ENCODE results near the gene TBX4.
"Not testable (repeated sequence)": the region's sequence is repeated elsewhere in the genome, so short reads cannot be mapped to it uniquely, and the experiment has no call there.

Gene TBX4

DNA sequence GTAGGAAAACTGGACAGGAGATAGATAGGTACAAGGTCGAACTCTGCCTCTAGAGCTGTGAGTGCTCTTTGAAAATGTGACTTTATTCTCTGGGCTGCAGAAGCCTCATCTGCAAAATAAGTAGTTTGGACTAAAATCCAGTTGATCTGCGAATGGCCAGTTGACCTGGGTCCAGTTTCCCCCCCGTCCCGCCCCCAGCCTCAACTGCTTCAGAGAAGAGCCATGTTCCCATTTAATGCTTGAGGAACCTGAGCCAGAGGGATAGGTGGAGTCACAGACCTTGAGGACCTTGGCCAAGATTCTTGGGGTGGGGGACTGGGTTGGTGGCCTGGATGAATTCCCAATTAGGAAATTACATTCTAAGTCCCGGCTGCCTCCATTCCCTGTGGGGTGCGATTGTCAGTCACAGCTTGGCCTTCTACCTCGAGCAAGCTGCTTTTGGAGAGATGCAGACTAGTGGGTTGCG, 38.5 kb upstream of the TBX4 start:
- DNase-seq: no peak

DNA sequence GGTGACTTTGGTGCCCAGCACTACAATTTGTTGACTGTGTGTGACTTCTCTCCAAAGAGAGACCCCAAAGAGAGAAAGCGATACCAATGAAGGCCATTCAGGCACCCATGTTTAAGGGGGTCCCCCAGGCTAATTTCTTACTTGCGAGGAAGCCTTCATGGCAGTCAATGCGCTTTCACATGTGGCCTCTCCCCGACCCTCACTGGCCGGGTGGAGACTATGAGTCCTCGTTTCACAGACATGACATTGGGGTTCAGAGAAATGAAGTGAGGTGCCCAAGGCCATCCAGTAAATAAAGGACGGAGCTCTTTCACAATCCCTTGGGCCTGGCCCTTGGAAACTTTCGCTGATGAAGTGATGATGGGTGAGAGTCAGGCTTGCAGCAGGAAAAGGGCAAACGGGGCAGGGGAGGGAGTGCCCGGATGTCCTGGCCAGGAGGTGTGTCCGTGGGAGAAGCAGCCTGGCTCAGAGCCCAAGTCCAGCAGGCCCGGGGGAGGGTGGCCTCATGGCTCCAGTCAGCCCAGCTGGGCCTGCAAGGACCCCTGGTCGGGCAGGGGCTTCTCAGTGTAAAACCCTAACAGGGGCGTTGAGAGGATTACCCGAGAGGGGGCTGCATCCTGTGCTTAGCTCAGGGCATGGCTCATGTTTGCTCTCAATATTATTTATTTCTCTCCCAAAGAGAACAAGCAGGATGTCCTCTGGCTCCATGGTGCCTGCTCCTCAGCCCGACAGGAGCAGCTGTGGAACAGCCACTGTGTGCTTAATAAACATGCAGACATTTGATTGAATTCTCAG, 37.9 kb upstream of the TBX4 start:
- DNase-seq: no peak

- DNase-seq: no peak
Observed at GRCh38 chr17:61414936-61415251, 37.3 kb upstream of the TBX4 start.

DNA sequence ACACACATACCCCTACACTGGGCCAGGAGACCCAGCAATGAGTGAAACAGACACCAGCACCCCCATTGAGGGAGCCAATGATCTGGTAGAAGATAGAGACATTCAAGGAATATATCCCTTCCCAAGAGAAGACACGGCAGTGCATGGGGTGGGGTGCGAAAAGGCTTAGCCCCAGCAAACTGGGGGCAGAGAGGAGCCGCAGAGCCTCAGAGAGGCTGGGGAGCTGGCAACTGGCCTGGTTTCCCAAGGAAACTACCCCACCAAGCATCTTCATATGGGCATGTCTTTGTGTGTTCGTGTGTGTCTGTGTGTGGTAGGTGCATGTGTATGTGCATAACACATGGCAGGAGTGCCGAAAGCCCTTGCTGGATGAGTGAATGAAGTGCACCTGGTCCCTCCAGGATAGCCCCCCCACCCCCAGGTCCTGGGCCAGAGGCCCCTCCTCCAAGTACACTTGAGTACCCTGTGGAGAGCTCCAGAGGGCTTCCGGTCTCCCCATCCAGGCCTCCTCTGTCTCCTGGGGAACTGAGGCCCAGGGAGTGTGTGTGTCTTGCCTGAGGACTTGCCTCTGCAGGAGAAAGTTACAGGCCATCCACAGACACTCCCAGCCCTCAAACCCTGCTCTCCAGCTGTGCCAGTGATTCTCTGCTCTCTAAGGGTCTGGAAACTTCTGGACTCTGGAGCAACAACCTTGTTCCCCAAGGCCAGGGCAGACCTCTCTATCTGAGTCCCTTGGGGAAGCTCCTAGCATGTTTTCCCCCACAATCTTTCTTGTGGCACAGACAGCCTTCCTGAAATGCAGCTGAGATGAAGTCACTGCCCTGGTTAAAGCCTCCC, 36.6 kb upstream of the TBX4 start:
- no peak for DNase-seq

DNA sequence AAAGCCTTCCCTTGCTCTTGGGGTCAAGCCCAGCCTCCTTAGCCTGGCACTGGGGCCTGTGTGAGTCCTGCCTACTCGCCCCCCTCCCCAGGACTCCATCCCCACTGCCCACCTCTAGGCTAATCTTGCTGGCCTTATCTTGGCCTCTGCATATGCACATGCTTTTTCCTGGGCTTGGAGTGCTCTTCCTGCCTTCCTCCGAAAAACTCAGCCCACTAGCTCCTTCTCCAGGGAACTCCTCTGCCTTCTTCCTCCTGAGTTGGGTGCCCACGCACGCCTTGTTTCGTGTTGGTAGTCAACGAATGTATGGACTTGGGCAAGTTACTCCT, 36.0 kb upstream of the TBX4 start:
- no peak for DNase-seq

- peak; percentile 94 for DNase-seq
Observed at GRCh38 chr17:61416540-61417363, 35.5 kb upstream of the TBX4 start.

GRCh38 chr17:61418449-61418848, 33.8 kb upstream of the TBX4 start:
- no peak for DNase-seq

GRCh38 chr17:61419496-61420046, 32.7 kb upstream of the TBX4 start:
- no peak for DNase-seq

DNA sequence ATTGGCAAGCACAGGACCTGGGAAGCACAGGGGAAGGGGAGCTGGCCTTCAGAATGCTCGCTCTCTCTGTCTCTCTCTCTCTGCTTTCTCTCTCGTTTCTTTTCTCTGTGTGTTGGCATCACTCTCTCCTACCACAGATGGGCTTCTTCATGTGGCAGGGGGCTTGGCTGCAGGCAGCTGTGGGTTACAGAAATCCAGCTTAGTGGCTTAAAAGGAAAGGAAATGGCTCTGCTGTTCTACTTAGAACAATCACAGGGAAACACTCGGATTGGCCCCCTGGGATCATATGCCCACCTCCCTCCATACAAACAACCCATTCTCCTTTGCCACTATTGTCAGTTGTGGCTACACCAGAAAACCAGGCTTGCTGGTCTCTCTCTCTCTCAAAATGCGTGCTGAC, 32.2 kb upstream of the TBX4 start:
- no peak for DNase-seq

- DNase-seq: no peak
Observed at GRCh38 chr17:61420745-61421398, 31.4 kb upstream of the TBX4 start.

GRCh38 chr17:61421460-61421859, 30.8 kb upstream of the TBX4 start:
- DNase-seq: no peak

DNA sequence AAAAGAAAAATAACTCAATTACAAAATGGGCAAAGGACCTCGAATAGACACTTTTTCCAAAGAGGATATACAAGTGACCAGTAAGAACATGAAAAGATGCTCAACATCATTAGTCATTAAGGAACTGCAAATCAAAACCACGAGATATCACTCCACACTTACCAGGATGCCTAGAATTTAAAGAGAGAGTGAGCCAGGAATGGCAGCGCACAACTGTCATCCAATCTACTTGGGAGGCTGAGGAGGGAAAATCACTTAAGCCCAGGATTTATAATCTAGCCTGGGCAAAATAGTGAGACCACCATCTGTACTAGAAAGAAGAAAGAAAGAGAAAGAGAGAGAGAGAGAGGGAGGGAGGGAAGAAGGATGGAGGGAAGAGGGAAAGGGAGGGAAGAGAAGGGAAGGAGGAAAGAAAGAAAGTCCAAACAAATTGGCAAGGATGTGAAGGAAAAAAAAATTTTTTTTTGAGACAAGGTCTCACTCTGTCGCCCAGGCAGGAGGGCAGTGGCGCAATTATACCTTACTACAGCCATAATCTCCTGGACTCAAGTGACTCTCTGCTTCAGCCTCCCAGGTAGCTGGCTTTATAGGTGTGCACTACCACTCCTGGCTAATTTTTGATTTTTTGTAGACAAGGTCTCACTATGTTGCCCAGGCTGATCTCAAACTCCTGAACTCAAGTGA, 30.0 kb upstream of the TBX4 start:
- DNase-seq: no peak

- no peak for DNase-seq
Observed at GRCh38 chr17:61422869-61423268, 29.4 kb upstream of the TBX4 start.

DNA sequence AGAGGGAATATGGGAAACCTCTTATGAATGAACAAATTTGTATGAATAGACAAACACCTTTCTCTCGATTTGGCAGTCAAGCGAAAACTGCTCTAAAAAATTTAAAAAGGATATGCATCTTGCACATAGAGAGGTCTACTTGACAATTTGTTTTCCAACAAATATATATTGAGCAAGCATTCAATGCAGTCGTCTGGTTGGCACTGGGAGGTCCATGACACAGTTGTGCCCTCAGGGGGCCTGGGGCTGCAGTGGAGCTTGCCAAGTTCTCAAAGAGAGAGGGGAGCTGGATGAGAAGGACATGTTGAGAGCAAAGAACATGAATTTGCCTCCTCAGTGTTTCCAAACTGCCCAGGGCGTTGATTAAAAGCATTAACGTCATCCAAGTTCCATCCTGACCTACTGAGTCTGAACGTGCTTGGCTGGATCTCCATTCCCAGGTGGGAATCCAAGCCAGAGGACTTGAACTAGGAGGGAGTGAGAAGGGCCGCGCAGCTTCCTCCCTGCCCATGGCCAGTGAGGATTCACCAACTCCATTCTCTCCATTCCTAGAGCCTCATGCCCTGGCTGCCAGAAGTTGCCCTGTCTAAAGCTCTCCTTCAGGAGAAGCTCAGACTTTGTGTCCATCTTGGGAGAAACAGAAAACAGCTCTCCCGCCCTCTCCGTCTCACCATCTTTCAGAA, 28.1 kb upstream of the TBX4 start:
- no peak for DNase-seq

GRCh38 chr17:61425682-61426481, 26.3 kb upstream of the TBX4 start:
- no peak for DNase-seq

GRCh38 chr17:61426482-61427304, 25.5 kb upstream of the TBX4 start:
- DNase-seq: no peak

DNA sequence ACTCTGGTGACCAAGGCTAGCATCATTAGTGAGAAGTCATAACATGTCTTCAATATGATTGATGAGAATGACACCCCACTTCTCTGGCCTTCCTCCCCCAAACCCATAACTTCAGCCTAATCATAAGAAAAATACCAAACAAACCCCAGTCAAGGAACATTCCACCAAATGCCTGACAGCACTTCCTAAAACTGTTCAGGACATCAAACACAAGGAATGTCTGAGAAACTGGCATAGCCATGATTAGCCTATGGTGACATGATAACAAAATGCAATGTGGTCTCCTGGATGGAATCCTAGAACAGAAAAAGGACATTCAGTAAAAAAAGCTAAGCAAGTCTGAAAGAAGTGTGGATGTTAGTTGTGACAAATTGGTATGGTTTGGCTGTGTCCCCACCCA, 24.7 kb upstream of the TBX4 start:
- DNase-seq: no peak

- no peak for DNase-seq
Observed at GRCh38 chr17:61429274-61429673, 22.9 kb upstream of the TBX4 start.

DNA sequence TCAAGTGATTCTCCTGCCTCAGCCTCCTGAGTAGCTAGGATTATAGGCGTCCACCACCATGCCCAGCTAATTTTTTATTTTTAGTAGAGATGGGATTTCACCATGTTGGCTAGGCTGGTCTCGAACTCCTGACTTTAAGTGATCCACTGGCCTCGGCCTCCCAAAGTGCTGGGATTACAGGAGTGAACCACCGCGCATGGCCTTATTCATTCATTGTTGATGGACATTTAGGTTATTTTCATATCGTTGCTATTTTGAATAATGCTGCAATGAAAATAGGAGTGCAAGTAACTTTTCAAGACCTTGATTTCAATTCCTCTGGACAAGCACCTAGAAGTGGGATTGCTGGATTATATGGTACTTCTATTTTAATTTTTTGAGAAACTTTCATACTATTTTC, 22.4 kb upstream of the TBX4 start:
- DNase-seq: not testable (repeated sequence)
